ENCODE data around the gene EFCAB9. TPM values are rescaled to one million over a fixed set of nuclear protein-coding genes. Genes with fewer than 3 reads are reported as not detected.
A peak's percentile ranks its signal among the peaks of the same experiment; 100 is the strongest.

Gene EFCAB9
- total RNA-seq, 6 experiments from 2014 or later: not detected

DNA sequence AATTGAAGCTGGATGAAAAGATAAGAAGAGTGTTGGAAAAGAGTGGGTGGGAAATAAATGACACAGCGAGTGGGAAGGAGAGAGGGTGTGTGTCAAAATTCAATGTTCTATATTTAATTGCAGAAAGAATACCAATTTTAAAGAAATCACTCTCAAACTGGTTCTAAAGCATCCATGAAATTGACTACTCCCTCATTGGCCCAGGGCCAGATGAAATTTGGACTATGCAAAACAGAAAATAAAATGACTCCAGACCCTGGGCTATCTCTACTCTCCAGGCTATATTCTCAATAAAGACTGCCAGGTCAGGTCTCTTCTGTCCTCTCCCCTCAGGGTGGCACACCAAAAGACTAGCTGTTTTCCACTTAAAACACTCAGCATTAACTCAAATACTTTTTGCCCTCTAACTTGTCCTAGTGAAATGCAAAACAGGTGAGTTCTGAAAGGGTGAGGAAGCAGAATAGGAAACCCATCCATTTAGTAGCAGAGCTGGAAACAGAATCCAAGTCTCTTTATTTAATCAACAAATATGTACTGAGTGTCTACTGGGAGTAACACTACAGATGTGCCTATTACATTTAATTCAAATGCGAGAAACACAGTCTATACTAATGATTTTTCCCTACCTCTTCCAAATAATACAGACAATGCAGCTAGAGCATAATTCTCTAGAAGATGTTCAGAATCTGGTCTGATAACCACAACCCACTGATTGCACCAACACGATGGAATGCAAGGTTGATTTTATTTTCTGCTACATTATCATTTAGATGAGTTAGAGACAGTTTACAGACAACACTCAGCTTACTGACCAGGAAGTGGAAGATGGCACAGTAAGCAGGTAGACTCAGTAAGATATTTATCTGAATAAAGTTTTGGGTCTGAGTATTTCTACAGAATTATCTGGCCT lies 42.1 kb downstream of the EFCAB9 start:
- no peak for TF ChIP-seq POLR2A (IDR thresholded peaks at IDR 0.05)
- no peak for TF ChIP-seq CTCF (IDR thresholded peaks at IDR 0.05)
- H3K36me3 ChIP-seq: peaks cover 0 to 9% (median 0%) of the 10 kb centered on the region in 4 donors
- no peak for DNase-seq

DNA sequence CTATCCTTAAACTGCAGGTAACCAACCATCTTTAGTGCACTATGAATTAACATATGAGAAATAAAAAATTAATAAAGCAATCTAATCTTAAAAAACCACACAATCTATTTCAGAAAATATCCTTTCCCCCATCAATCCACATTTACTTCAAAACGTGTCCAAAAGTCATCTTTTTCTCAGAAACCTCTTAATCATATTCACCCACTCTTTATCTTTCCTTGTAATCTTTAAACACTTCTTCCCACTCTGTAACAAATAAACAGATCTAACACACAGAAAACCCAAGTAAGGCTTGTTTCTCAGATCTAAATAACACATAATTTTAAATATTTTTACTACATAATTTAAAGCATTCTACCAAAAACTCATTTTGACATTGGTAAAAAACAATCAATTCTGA lies 44.4 kb downstream of the EFCAB9 start:
- Histone ChIP-seq H3K27ac (no peak overlapping the region), H3K4me3 (no peak overlapping the region), H3K9me3 (no peaks in the 10 kb centered on the region), H3K27me3 (no peaks in the 10 kb centered on the region), H3K4me1 (peaks cover 0 to 19% (median 10%) of the 10 kb centered on the region in 4 donors), H3K36me3 (peaks cover 0 to 4% (median 0%) of the 10 kb centered on the region in 4 donors)
- TF ChIP-seq CTCF (IDR thresholded peaks at IDR 0.05) (no peak), POLR2A (IDR thresholded peaks at IDR 0.05) (no peak)
- ATAC-seq (no peak), DNase-seq (no peak)
- intact Hi-C loops (cut with DNase I): no loop called here
- 50% methylated on average over 1 of the region's 1 CpG for WGBS (ENCODE audit: insufficient coverage, low coverage, low lambda C conversion rate, missing lambda C conversion rate)

More for the DNA sequence above, 42.1 kb downstream of the EFCAB9 start:
- Histone ChIP-seq H3K9me3 (no peaks in the 10 kb centered on the region), H3K4me1 (peaks cover 0 to 19% (median 10%) of the 10 kb centered on the region in 4 donors), H3K4me3 (no peak overlapping the region), H3K27me3 (no peaks in the 10 kb centered on the region), H3K27ac (no peak overlapping the region)
- WGBS (ENCODE audit: insufficient coverage, low coverage, low lambda C conversion rate, missing lambda C conversion rate): 60% methylated on average over 3 of the region's 3 CpGs
- peak; percentile 57 to 78 (median 60) for ATAC-seq
- intact Hi-C loops (cut with DNase I): no loop called here

DNA sequence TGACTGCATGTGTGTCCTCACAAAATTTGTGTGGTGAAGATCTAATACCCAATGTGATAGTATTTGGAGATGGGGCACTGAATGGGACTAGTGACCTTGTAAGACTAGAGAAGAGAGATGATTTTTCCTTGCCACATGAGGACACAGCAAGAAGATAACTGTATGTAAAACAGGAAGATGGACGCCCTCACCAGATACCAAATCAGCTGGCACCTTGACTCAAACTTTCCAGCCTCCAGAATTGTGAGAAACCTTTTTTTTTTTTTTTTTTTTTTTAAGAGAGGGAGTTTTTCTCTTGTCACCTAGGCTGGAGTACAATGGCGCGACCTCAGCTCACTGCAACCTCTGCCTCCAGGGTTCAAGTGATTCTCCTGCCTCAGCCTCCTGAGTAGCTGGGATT lies 49.3 kb downstream of the EFCAB9 start:
- Histone ChIP-seq H3K27ac (no peak overlapping the region), H3K36me3 (no peaks in the 10 kb centered on the region), H3K9me3 (no peaks in the 10 kb centered on the region), H3K27me3 (no peaks in the 10 kb centered on the region), H3K4me3 (no peak overlapping the region), H3K4me1 (no peaks in the 10 kb centered on the region)
- TF ChIP-seq POLR2A (IDR thresholded peaks at IDR 0.05) (no peak), CTCF (IDR thresholded peaks at IDR 0.05) (no peak)
- DNase-seq (no peak), ATAC-seq (no peak)
- intact Hi-C loops (cut with DNase I): no loop called here
- WGBS (ENCODE audit: insufficient coverage, low coverage, low lambda C conversion rate, missing lambda C conversion rate): 91% methylated on average over 1 of the region's 3 CpGs

DNA sequence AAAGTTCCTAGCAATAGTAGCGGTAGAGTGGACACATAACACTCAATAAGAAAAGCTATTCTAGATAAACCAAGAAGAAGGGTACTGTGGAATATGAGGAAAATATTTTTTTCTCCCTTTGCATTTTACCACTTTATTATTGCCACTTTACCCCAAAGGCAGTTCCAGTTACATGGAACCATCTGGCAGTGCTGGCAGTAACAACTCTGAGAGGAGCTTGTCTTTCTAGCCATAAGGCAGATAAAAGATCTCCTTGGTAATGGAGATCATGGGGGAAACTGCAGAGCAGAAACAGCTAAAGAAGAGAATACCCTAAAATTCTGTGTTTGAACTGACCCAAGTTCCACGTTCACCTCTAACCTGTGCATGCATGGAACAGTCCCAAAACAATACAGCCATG lies 51.1 kb downstream of the EFCAB9 start:
- H3K9me3 ChIP-seq: no peaks in the 10 kb centered on the region
- H3K36me3 ChIP-seq: no peaks in the 10 kb centered on the region
- 100% methylated on average over 2 of the region's 2 CpGs for WGBS (ENCODE audit: insufficient coverage, low coverage, low lambda C conversion rate, missing lambda C conversion rate)
- TF ChIP-seq POLR2A (IDR thresholded peaks at IDR 0.05): no peak
- TF ChIP-seq CTCF (IDR thresholded peaks at IDR 0.05): no peak
- no peak overlapping the region for H3K4me3 ChIP-seq
- ATAC-seq (no peak), DNase-seq (no peak)
- intact Hi-C loops (cut with DNase I): no loop called here
- H3K27ac ChIP-seq: no peak overlapping the region
- no peaks in the 10 kb centered on the region for H3K27me3 ChIP-seq
- no peaks in the 10 kb centered on the region for H3K4me1 ChIP-seq
